ENCODE data around the gene RNF144A.

DNA sequence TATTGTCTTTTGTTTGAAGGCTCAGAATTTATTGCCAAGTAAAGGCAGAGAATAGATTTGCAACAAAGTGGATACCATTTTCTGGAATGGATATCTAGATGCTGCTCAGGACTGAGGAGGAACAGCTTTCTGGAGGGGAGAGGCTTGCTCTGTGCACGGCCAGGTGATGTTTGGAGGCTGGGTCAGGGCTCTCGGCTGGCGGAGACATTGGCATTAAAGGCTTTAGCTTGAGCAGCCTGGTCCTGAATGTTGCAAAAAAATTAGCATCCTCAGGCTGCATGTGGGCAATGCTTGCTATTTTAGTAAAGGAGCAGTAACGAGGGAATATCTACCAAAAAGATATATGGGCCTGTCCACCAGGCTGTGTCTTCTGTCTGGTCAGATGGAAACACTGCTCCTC, 20.4 kb downstream of the RNF144A start:
- TF ChIP-seq, protein P1, sequence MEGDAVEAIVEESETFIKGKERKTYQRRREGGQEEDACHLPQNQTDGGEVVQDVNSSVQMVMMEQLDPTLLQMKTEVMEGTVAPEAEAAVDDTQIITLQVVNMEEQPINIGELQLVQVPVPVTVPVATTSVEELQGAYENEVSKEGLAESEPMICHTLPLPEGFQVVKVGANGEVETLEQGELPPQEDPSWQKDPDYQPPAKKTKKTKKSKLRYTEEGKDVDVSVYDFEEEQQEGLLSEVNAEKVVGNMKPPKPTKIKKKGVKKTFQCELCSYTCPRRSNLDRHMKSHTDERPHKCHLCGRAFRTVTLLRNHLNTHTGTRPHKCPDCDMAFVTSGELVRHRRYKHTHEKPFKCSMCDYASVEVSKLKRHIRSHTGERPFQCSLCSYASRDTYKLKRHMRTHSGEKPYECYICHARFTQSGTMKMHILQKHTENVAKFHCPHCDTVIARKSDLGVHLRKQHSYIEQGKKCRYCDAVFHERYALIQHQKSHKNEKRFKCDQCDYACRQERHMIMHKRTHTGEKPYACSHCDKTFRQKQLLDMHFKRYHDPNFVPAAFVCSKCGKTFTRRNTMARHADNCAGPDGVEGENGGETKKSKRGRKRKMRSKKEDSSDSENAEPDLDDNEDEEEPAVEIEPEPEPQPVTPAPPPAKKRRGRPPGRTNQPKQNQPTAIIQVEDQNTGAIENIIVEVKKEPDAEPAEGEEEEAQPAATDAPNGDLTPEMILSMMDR (IDR thresholded peaks at IDR 0.05), result no peak
- no peak for TF ChIP-seq POLR2A (IDR thresholded peaks at IDR 0.05)
- no peak for TF ChIP-seq EP300 (IDR thresholded peaks at IDR 0.05)

Data from tibial nerve (tissue), 4 donors.